22Rv1 (cell line): ENCODE measurements around the gene RMI1.

Source experiments
- H3K27ac ChIP-seq: fragments of 450-650 bp; 2 replicates; pipeline ENCODE4 v1.5.1; 2017
- ZFX ChIP-seq: fragments of 450-650 bp; IDR thresholded peaks from 2 replicates; pipeline ENCODE4 v1.6.1; 2017; ENCODE audit warnings: antibody characterized with exemption, borderline replicate concordance
- TF ChIP-seq, protein P1 (sequence below): fragments of 450-650 bp; IDR thresholded peaks from 2 replicates; pipeline ENCODE4 v1.5.1; 2017; ENCODE audit warnings: mild to moderate bottlenecking

RMI1 gene

DNA sequence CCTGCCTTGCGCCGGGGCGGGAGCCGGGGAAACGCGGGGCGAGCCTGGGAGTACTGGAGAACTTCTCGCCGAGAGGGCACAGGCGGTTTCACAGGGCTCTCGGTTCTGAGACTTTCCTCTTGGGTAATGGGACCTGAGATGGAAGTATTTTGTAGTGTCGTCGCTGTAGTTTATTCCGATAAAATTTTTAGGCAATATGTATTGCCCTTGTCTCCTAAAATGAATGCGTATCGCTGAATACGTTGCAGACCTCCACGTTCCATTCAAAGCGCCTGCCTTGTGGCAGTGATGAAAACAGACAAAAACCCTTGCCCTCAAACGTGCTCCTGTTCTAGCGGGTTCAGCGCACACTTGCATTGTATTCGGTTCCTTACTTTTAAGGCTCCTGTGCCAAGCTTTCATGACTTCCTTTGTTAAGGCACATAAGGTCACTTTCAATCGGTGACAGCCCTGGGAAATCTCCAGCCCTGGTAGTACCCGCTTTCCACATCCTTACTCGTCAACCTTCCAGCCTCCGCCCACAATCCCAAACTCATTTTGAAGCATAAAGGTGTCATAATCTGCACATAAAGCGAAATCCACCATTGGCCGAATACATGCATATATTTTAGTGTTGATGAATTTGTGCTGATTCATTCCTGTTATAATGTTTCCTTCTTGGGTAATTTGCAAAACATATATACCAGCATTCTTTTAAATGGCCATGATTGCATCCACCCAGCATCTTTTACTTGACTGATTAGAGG lies 694 bp downstream of the RMI1 start:
- peak overlapping the region; percentile 95 for H3K27ac ChIP-seq
- no peak for TF ChIP-seq ZFX
- TF ChIP-seq, protein P1, sequence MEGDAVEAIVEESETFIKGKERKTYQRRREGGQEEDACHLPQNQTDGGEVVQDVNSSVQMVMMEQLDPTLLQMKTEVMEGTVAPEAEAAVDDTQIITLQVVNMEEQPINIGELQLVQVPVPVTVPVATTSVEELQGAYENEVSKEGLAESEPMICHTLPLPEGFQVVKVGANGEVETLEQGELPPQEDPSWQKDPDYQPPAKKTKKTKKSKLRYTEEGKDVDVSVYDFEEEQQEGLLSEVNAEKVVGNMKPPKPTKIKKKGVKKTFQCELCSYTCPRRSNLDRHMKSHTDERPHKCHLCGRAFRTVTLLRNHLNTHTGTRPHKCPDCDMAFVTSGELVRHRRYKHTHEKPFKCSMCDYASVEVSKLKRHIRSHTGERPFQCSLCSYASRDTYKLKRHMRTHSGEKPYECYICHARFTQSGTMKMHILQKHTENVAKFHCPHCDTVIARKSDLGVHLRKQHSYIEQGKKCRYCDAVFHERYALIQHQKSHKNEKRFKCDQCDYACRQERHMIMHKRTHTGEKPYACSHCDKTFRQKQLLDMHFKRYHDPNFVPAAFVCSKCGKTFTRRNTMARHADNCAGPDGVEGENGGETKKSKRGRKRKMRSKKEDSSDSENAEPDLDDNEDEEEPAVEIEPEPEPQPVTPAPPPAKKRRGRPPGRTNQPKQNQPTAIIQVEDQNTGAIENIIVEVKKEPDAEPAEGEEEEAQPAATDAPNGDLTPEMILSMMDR = no peak

DNA sequence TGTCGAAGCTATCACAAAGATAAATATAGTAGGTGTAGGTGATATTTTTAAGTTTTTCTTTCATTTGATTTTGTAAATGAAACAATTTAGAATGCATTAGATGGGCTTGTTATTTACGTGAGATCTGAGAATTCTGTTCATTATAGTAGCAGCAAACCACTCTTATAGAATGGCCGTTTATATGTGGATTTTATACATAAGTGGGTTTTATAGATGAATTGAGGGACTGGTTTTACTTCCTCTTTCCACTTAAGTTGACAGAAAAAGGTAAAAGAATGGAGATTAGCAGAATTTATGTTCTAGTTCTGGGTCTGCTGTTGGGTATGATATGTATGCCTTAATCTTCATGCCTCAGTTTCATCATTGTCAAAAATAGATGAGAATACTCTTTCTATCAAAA lies 5.6 kb downstream of the RMI1 start:
- H3K27ac ChIP-seq = peak overlapping the region; percentile 52
- TF ChIP-seq ZFX = no peak
- TF ChIP-seq, protein P1 = no peak

DNA sequence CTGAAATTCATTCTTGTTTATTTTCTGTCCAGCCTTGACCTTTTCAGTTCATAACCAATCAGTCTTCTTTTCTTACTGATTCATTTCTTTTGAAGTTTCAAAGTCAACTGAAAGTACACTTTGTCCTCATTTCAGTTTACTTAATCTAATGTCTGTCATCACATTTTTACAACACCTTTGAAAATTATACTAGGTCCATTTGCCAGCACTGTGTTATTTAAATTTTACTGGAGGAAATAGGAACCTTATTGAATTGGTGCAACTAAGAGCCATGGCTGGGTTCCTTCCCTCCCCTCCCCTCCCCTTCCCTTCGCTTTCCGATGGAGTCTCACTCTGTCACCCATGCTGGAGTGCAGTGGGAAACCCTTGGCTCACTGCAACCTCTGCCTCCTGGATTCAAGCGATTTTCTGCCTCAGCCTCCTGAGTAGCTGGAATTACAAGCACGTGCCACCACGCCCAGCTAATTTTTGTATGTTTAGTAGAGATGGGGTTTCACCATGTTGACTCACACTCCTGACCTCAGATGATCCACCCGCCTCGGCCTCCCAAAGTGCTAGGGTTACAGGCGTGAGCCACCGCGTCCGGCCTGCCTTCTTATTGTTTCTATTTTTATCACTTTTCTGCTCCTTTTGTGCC lies 6.3 kb downstream of the RMI1 start:
- H3K27ac ChIP-seq = peak overlapping the region; percentile 52
- TF ChIP-seq ZFX = no peak
- TF ChIP-seq, protein P1 = no peak

DNA sequence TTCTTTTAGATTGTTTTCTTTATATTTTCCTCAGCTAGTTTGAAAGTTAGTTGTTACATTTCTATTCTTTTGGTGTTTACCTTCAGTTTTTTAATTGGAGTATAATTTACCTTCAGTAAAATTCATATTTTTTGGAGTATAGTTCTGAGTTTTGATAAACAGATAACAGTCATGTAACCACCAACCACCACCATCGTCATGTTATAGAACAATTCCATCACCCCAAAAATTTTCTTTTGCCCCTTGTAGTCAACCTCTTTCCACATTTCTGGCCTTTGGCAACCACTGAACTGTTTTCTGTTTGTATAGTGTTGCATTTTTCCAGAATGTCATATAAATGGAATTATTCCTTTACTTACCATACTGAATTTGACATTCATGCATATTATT lies 6.8 kb downstream of the RMI1 start:
- TF ChIP-seq, protein P1 = no peak
- TF ChIP-seq ZFX = no peak
- peak overlapping the region; percentile 52 for H3K27ac ChIP-seq

DNA sequence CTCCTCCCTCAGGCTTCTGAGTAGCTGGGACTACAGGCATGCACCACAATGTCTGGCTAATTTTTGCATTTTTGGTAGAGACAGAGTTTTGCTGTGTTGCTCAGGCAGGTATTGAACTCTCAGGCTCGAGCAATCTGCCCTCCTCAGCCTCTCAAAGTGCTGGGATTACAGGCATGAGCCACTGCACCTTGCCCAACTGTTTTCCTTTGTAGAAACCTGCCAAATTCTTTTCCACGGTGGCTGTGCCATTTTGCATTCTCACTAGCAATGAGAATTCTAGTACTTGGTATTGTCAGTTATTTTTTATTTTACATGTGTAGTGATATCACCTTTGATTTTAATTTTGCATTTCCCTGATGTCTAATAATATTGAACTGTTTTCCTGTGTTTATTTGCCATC lies 7.8 kb downstream of the RMI1 start:
- TF ChIP-seq, protein P1 = no peak
- no peak for TF ChIP-seq ZFX

DNA sequence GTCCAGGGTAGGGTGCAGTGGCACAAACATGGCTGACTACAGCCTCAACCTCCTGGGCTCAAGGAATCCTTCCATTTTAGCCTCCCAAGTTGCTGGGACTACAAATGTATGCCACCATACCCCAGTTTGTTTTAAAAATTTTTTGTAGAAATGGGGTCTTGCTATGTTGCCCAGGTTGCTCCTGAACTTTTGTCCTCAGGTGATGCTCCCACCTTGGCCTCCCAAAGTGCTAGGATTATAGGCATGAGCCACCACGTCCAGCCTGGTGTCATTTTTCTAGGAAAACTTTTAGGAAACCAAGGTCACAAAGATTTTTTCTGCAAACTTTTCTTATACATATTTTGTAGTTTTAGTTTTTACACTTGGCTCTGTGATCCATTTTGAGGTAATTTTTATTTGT lies 10.8 kb downstream of the RMI1 start:
- TF ChIP-seq, protein P1 = no peak
- no peak for TF ChIP-seq ZFX
- no peak overlapping the region for H3K27ac ChIP-seq

More for the DNA sequence above, 7.8 kb downstream of the RMI1 start:
- peak overlapping the region; percentile 19 for H3K27ac ChIP-seq

DNA sequence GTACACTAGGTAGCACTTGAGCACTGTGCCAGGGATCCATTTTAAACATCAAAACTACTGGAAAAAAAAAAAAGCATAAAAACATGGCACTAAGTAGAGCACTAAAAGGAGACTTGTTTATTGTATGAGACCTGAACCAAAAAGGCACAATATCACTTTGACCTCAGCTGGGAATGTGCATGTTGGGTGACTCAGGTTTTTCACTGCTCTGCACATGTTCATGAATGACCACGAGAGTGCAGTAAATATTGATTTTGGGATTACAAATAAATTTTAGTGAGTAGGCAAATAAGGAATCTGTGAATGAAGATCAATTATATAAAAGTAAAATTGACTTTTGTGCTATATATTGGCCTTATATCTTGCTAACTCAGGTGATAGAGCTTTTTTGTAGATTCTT lies 11.8 kb downstream of the RMI1 start:
- peak overlapping the region; percentile 8; the same call in 1 of the 2 replicates for H3K27ac ChIP-seq
- TF ChIP-seq ZFX = no peak
- TF ChIP-seq, protein P1 = peak; percentile 27
